Transverse colon (tissue), 3 donors: Measurements from ENCODE around the gene APBB1.

ENCODE experiments used
- EP300 ChIP-seq: sonication (generic); formaldehyde crosslinking; IDR thresholded peaks from one replicate; pipeline ENCODE4 v1.6.1; 2017; ENCODE audit warnings: antibody characterized with exemption, low read depth
- POLR2A ChIP-seq: fragments of 450-650 bp; IDR thresholded peaks from one replicate; pipeline ENCODE4 v1.6.1; 2016; ENCODE audit warnings: antibody characterized with exemption, mild to moderate bottlenecking, moderate library complexity
- TF ChIP-seq, protein P1 (sequence below), 5 experiments: fragments of 200-600 bp in 3 of 5; fragments of 450-650 bp in 2 of 5; sonication (generic) in 3 of 5; IDR thresholded peaks; 1 replicate in 2 of 5; 2 replicates in 3 of 5; pipeline ENCODE4 v1.5.1; 2016 to 2017; ENCODE audit warnings: antibody characterized with exemption in 5 of 5, inconsistent platforms in 3 of 5, mild to moderate bottlenecking in 2 of 5, moderate library complexity in 1 of 5

DNA sequence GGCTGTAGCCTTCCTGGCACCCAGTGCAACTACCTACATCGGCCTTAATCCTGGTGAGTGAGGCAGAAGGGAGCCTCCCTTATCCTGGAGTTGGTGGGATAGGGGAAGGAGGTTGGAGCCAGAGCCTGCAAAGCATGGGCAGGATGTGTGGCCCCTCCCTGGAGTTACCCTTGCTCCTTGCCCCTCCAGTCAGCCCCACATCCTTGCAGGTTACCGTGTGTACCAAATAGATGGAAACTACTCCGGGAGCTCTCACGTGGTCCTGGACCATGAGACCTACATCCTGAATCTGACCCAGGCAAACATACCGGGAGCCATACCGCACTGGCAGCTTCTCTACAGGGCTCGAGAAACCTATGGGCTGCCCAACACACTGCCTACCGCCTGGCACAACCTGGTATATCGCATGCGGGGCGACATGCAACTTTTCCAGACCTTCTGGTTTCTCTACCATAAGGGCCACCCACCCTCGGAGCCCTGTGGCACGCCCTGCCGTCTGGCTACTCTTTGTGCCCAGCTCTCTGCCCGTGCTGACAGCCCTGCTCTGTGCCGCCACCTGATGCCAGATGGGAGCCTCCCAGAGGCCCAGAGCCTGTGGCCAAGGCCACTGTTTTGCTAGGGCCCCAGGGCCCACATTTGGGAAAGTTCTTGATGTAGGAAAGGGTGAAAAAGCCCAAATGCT, 24.8 kb downstream of the APBB1 start:
- TF ChIP-seq, protein P1, sequence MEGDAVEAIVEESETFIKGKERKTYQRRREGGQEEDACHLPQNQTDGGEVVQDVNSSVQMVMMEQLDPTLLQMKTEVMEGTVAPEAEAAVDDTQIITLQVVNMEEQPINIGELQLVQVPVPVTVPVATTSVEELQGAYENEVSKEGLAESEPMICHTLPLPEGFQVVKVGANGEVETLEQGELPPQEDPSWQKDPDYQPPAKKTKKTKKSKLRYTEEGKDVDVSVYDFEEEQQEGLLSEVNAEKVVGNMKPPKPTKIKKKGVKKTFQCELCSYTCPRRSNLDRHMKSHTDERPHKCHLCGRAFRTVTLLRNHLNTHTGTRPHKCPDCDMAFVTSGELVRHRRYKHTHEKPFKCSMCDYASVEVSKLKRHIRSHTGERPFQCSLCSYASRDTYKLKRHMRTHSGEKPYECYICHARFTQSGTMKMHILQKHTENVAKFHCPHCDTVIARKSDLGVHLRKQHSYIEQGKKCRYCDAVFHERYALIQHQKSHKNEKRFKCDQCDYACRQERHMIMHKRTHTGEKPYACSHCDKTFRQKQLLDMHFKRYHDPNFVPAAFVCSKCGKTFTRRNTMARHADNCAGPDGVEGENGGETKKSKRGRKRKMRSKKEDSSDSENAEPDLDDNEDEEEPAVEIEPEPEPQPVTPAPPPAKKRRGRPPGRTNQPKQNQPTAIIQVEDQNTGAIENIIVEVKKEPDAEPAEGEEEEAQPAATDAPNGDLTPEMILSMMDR (IDR thresholded peaks at IDR 0.05), result no peak
- TF ChIP-seq POLR2A, result no peak
- TF ChIP-seq EP300, result no peak
